Measurements from ENCODE around the gene CDKN2A.

The CDKN2A gene

DNA sequence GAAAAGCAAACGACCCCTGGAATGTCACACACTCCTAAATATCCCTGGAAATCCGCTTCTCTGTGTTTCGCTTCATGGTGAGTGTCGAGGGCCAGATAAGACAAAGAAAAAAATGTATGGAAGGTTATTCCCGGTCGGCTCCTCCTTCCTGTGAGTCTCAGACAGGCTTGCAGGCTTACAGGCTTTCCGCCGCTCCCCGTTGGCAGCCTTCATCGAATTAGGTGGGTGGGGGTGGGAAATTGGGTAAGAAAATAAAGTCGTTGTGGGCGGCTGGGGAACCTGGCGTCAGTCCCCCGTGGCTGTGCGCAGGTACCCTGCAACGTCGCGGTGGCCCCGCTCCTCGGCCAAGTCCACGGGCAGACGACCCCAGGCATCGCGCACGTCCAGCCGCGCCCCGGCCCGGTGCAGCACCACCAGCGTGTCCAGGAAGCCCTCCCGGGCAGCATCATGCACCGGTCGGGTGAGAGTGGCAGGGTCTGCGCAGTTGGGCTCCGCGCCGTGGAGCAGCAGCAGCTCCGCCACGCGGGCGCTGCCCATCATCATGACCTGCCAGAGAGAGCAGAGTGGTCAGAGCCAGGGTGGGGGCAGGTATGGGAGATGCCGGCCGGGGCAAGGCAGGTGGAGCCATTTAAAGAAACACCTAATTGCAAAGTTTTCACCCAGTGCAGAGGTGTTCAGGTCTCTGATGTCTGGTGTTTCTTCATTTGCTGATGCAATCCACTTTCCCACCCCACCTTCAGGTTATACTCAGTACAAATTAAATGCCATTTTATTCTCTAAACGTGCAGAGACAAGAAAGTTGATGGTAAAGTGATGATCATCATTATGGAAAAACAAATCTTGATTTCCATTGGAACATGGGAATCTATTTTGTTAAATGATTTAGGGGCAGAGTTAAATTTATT is 11.8 kb upstream of the CDKN2A start:
- DNase-seq = no peak

- peak; percentile 25 for DNase-seq
Observed at GRCh38 chr9:22005021-22005701, 11.0 kb upstream of the CDKN2A start.

DNA sequence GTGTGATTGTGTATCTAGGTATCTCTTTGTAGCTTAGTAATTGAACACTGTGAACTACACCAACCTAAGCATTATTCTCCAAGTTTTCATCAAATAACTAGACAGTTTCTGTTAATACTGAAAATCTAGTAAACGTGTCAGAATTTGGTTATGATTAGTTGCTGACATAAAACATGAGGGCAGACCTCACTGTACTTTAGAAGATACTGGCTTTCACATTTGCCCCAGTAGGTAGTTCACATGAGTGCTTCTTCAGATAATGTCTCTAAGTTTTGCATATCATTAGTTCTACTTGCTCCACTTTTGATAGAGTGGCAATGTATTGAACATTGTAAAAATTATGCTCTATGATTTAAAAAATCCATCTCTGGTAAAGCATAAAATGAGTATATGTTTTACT is 7.8 kb upstream of the CDKN2A start:
- DNase-seq = no peak

DNA sequence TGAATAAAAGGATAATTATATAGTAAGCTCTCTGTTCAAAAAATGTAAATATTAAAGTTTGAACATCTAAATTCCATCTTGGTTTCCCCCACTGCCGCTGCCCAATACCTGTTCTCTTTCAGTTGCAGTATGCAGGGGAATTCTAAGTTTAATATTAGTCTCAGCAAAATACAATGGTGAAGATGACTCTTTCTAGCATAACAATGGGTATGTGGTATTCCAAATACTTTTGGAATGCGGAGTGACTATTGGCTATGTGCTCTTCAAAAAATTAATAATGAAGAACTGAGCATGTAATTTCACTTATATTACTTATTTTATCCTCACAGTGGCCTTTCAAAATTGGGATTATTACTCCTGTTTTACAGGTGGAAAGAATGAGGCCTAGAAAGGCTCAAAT is 3.8 kb upstream of the CDKN2A start:
- DNase-seq = no peak

- no peak for DNase-seq
Observed at GRCh38 chr9:21997480-21997879, 3.3 kb upstream of the CDKN2A start.

DNA sequence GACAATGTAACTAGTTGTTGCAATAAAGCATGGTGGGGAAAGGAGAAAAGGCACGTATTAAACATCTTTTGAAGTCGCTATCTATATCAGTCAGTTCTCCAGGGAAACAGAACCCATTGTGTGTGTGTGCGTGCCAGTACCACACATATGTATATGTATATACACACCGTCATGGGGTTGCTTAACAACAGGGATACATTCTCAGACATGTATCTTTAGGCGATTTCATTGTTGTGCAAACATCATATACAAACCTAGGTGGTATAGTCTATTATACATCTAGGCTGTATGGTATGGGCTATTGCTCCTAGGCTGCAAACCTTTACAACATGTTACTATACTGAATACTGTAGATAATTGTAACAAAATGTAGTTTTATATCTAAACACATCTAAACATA is 2.7 kb upstream of the CDKN2A start:
- DNase-seq = no peak

DNA sequence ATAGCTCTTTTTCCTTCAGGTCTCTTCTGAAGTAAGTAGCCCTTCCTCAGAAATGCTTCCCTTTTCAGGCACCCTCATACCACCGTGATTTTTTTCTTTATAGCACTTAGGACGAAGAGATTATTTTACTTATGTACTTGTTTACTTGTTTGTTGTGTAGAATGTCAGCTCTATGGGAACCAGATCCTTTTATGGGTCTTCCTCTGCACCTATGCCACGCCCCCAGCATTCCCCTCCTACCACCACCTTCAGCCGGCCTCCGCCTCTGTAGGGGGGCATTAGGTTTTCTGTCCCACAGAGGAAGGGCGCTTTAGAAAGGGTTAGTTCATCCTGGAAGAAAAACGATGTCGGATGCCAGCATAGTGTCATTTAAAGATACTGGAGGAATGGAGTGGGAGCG is 2.2 kb upstream of the CDKN2A start:
- DNase-seq = no peak

DNA sequence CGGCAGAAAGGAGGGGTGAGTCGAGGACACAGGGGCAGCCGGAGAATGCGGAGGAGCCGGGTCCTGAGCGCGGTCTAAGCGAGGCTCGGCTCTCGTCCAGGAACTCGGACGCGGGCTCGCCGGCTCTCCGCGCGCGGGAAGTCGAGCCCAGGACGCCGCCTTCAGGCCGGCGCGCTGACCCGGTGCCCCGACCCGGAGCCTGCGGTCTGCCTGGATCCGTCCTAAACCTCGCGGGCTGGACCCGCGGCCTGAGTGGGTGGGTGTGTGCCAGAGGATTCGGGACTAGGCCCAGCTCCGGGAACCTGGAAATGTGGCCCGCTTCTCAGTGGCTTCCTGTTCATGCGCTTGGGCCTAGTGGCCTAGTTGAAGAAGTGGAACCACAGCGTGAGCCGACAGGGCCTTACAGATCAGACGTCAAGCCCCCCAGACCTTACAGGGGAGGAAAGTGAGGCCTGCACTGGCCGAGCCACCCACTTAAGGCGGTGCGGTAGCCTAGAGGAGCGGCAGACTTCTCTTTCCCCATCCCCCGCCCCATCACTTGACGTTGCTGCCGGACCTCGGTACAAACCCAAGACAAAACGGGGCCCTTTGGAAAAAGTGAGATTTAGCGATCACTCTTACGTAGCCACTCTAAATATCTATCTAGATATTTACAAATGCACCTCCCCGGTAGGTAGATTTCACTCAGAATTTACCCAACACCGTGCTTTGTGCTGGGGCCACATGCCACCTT is 1.6 kb upstream of the CDKN2A start:
- DNase-seq = peak; percentile 11

DNA sequence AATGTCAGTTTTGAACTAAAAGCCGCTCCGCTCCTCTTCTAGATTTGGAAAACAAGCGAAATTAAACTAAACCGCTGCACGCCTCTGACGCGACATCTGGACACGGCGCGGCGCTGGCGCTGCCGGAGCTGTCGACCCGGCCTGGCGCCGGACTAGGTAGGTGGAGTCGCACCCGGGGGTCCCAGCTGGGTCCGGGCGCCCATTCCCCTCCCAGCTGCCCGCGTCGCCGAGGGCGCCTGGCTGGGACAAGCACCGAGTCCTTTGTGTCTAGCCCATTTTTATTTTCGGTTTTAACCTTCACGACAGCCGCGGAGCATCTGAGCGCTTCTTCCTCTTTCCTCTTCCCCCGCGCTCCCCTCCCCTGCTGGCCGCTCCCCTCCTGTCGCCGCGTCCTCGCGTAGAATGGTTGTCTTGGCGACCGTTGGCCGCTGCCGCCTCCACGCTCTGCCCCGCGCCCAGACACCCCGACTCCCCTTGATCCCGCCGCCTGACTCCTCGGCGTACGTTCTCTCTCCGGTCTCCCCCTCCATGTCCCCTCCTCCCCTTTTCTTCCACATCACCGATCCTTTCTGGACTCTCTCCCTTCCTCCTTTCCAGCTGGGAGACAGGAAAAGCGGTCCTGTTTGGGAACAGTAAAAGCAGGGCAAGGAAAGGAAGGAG is 944 bp upstream of the CDKN2A start:
- peak; percentile 80 for DNase-seq

GRCh38 chr9:21994556-21995005 is 389 bp upstream of the CDKN2A start, which contains the start of gene CDKN2B-AS1:
CDKN2B-AS1 (plus strand) TSS chr9:21994791.
- DNase-seq = peak; percentile 55

DNA sequence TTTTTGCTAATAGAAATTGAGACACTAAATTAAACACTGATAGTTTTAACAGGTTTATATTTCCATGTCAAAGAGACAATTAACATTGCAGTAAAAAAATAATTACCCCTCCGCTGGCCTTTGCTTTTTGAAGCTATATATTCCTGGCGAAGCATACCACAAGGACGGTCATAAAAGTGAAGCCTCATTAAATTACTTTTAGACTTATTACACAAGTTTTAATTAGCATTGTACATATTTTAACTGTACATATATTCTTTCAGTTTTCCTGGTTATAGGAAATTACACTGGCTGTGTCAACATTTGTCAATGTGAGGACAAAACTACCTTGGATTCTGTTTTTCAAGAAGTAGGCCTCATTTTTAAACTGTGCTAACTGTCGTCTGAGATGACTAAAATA is 1.2 kb downstream of the CDKN2A start:
- DNase-seq = no peak

DNA sequence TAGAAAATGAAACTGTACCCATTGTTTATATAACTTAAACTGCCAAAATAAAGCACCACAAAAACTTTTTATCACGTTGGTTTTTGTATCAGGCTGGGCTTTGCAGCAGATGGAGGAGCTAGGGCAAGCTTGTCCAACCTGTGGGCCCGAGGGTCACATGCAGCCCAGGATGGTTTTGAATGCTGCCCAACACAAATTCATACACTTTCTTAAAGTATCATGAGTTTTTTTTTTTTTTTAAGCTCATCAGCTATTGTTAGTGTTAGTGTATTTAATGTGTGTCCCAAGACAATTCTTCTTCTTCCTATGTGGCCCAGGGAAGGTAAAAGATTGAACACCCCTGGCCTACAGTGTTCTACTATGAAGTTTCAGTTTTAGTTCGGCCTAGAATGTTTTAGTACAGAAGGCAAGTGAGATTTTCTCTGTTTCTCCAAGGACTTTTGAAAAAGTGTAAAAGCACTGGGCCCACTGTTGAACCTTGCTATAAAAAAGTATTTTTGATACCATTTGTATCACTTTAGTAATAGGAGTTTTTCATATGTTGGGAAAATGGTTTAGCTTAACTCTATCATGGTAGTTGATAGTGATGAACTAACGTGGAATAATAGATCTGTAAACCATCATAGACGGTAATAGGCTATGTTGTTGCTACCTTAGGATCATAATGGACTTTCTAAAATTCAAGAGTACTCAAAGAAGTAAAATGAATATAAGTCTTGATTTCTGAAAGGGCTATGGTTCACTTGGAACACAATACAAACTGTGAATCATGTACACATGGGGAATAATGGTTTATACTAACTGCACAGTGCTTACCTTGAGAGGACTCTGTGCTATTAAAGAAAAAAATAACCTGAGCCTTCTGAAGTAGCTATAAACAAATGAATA is 2.9 kb downstream of the CDKN2A start:
- DNase-seq = no peak

DNA sequence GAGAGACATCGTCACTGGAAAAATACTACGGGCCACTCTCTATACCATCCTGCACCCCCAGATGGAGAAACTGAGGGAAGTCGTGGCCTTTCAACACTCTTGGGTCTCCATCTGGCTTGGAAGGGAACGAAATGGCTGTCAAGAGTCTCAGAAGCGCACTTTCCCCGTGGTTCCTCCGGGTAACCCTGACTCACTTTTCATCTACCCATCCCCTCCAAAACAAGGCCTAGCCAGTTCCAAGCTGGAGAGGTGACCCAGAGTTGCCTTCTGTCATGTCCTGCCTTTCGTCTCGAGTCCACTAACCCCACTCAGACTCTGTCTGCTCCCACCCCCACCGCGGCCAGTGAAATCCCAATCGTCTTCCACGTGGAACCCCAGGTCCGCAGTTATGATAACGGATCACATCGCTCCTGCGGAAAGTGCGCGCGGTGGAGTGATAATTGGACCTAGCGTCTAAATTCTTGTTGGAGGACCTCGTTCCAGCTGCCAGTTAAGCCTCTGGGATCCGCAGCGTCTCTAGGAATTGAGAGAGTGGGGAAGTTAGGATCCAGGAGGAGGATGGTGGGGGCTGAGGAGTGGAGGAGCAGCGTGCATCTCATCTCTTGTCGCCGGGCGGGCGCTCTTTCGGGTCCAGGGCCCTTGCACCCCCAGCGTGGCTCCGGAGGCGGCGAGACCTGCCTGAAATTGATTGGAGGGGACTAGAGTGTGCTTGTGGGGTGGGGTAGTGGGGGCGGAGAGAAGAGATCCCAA is 4.6 kb downstream of the CDKN2A start:
- no peak for DNase-seq

GRCh38 chr9:21988056-21988990 is 5.9 kb downstream of the CDKN2A start:
- no peak for DNase-seq

- DNase-seq = no peak
Observed at GRCh38 chr9:21985964-21986667, 8.1 kb downstream of the CDKN2A start.

DNA sequence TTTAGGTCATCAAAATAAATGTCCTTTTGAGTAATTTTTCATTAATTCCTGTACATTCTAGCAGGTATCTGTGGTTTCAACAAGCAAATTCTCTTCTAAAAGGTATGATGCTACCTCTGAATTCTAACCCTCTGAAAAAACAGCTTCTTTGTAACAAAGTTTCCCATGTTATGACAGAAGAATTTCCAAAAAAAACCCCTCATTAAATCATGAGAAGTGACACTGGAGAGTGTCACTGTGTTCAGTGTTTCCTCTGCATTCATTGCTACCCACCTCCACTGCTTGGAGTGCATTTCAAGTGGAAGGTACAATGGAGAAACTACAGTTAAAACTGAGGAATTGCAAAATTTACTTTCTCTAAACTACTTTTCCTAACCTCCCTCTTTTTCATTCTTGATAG is 10.1 kb downstream of the CDKN2A start:
- no peak for DNase-seq

DNA sequence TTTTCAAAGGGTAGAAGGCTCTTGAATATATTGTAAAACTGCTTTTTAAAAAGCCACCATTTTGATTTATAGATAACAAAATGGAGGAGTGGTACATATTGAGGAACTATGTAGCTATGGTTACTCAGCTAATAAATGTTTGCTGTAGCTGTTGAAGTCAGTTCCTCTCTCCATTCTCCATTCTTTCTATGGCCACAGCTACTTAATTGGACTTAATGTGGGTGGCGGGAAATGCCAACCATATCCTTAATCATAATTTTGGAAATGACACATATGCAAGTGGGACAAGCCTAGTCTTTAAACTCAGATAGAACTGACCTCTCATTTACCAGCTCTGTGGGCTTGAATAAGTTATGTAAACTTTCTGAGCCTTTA is 10.6 kb downstream of the CDKN2A start:
- DNase-seq = no peak

GRCh38 chr9:21982861-21983560 is 11.2 kb downstream of the CDKN2A start:
- DNase-seq = no peak

DNA sequence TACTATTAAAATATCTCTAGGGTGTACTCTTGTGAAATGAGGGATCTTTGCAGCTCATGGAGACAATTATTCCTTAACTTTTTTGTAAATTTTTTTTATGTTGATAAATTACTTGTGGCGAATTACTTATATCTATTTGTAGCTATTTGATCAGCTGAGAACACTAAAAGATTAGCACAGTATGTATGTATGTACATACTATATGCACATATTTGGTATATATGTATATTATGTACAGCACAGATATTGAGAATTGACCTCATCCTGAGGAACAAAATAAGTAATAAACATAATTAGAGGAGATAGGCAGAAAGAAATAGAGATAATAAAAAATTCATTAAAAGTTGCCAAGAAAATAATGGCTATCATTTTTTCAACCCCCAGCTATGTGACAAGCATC is 11.8 kb downstream of the CDKN2A start:
- DNase-seq = no peak

Data from activated CD4-positive, alpha-beta T cell treated with anti-CD3 and anti-CD28 coated beads, Interleukin-10, Interleukin-2, amounts not matched to agents 100 ng/mL and 50 ng/mL, durations not matched to agents 16 hours and 8 hours (primary cell).